HEK293 (cell line): ENCODE results near the gene C14orf119.
A peak's percentile ranks its signal among the peaks of the same experiment; 100 is the strongest.

Experiments used
- CTCF ChIA-PET: fragments of 350-600 bp; formaldehyde crosslinking; extraction: SDS; loops from one replicate; lab custom pipeline; 2021; ENCODE audit warnings: antibody characterized with exemption; lab: Yijun Ruan, JAX
- POLR2A ChIA-PET: fragments of 300-600 bp; formaldehyde crosslinking; extraction: SDS; loops from one replicate; lab custom pipeline; 2020; ENCODE audit warnings: antibody characterized with exemption, inconsistent platforms; lab: Yijun Ruan, JAX
- H3K27ac ChIP-seq: fragments of 200-500 bp; sonication (Bioruptor generic); 2 replicates; pipeline ENCODE4 v1.5.1; 2014; ENCODE audit warnings: low read depth, low read length, control low read depth, inconsistent platforms; ENCODE audit errors: extremely low read depth
- H3K36me3 ChIP-seq, 2 experiments: fragments of 200-500 bp in 1 of 2; sonication (Bioruptor generic) in 1 of 2; 1 replicate in 1 of 2; 2 replicates in 1 of 2; pipeline ENCODE4 v1.5.1; 2014 to 2017; ENCODE audit warnings: inconsistent platforms in 2 of 2, low read length in 2 of 2; ENCODE audit not compliant: control insufficient read depth in 2 of 2, insufficient read depth in 1 of 2
- H3K4me1 ChIP-seq: fragments of 200-500 bp; sonication (Bioruptor generic); 2 replicates; pipeline ENCODE4 v1.5.1; 2014; ENCODE audit warnings: mild to moderate bottlenecking, low read length, inconsistent platforms; ENCODE audit not compliant: control insufficient read depth, insufficient read depth
- H3K4me3 ChIP-seq: 2 replicates; pipeline ENCODE4 v1.5.1; 2011; ENCODE audit warnings: low read depth, mild to moderate bottlenecking, control low read depth, low read length, moderate library complexity
- H3K9me3 ChIP-seq: fragments of 200-500 bp; sonication (Bioruptor generic); 2 replicates; pipeline ENCODE4 v1.5.1; 2014; ENCODE audit warnings: low read depth, low read length, inconsistent platforms; ENCODE audit not compliant: control insufficient read depth, insufficient read depth
- INSM2 ChIP-seq: fragments of 450-650 bp; formaldehyde crosslinking; IDR thresholded peaks from 2 replicates; pipeline ENCODE4 v1.5.1; 2016; ENCODE audit warnings: missing biosample characterization, missing genetic modification characterization
- SCRT2 ChIP-seq: fragments of 450-650 bp; formaldehyde crosslinking; IDR thresholded peaks from 2 replicates; pipeline ENCODE4 v1.5.1; 2016; ENCODE audit warnings: missing biosample characterization, missing genetic modification characterization
- TCF7L2 ChIP-seq: IDR thresholded peaks from 2 replicates; pipeline ENCODE4 v1.6.1; 2011; ENCODE audit warnings: low read depth, mild to moderate bottlenecking, inconsistent platforms, low read length, moderate library complexity, borderline replicate concordance
- ZBTB11 ChIP-seq: fragments of 450-650 bp; formaldehyde crosslinking; conservative IDR thresholded peaks from 2 replicates; pipeline ENCODE4 v1.5.1; 2016; ENCODE audit warnings: low read depth, missing biosample characterization, missing genetic modification characterization
- ZBTB20 ChIP-seq: fragments of 450-650 bp; formaldehyde crosslinking; IDR thresholded peaks from 2 replicates; pipeline ENCODE4 v1.5.1; 2016; ENCODE audit warnings: missing biosample characterization, missing genetic modification characterization
- ZBTB6 ChIP-seq: fragments of 450-650 bp; formaldehyde crosslinking; IDR thresholded peaks from 2 replicates; pipeline ENCODE4 v1.5.1; 2017; ENCODE audit warnings: missing biosample characterization, missing genetic modification characterization
- ZBTB8A ChIP-seq: fragments of 450-650 bp; formaldehyde crosslinking; IDR thresholded peaks from 2 replicates; pipeline ENCODE4 v1.5.1; 2016; ENCODE audit warnings: missing biosample characterization, missing genetic modification characterization
- ZEB2 ChIP-seq: fragments of 450-650 bp; formaldehyde crosslinking; IDR thresholded peaks from 2 replicates; pipeline ENCODE4 v1.5.1; 2016; ENCODE audit warnings: missing biosample characterization, missing genetic modification characterization
- ZIC2 ChIP-seq: fragments of 450-650 bp; formaldehyde crosslinking; IDR thresholded peaks from 2 replicates; pipeline ENCODE4 v1.5.1; 2016; ENCODE audit warnings: missing biosample characterization, missing genetic modification characterization
- ZNF10 ChIP-seq: fragments of 450-650 bp; formaldehyde crosslinking; IDR thresholded peaks from 2 replicates; pipeline ENCODE4 v1.5.1; 2017; ENCODE audit warnings: missing biosample characterization, missing genetic modification characterization
- ZNF184 ChIP-seq: fragments of 450-650 bp; IDR thresholded peaks from 2 replicates; pipeline ENCODE4 v1.5.1; 2018; ENCODE audit warnings: missing biosample characterization, mild to moderate bottlenecking, missing genetic modification characterization
- ZNF473 ChIP-seq: fragments of 450-650 bp; formaldehyde crosslinking; IDR thresholded peaks from 2 replicates; pipeline ENCODE4 v1.5.1; 2017; ENCODE audit warnings: missing biosample characterization, missing genetic modification characterization

The C14orf119 gene

GRCh38 chr14:23115039-23115731, 19.9 kb downstream of the C14orf119 start:
- TF ChIP-seq SCRT2 (tag by site-specific recombination) (peak; percentile 98), ZBTB8A (tag by site-specific recombination) (0 out of 2 replicates have a peak, but pooled peaks have one; percentile 9), ZNF184 (no peak), ZBTB11 (tag by site-specific recombination) (no peak), ZEB2 (0 out of 2 replicates have a peak, but pooled peaks have one; percentile 9), TCF7L2 (no peak), INSM2 (tag by site-specific recombination) (0 out of 2 replicates have a peak, but pooled peaks have one; percentile 21), ZIC2 (peak; percentile 62; the same call in 1 of the 2 replicates)
- Histone ChIP-seq H3K4me3 (no peak overlapping the region), H3K4me1 (no peaks in the 10 kb centered on the region; the same call in 1 of the 2 replicates), H3K27ac (no peak overlapping the region), H3K9me3 (no peaks in the 10 kb centered on the region), H3K36me3 (no peaks in the 10 kb centered on the region)
- ChIA-PET CTCF (interaction anchor here (0.6 to 3.3 kb wide), 5 partner anchors 47 to 279 kb away, joined by 3 to 16 read pairs (median 4); no protein-coding TSS in a partner anchor), POLR2A (interaction anchor here (1.8 kb wide), 1 partner anchor 20 kb away, joined by 9 read pairs; the partner anchor contains the start of genes ACIN1 and C14orf119)

GRCh38 chr14:23115918-23116317, 20.6 kb downstream of the C14orf119 start:
- POLR2A ChIA-PET: interaction anchor here (1.8 kb wide), 1 partner anchor 21 kb away, joined by 9 read pairs; the partner anchor contains the start of genes ACIN1 and C14orf119
- Histone ChIP-seq H3K36me3 (no peaks in the 10 kb centered on the region), H3K4me1 (no peaks in the 10 kb centered on the region; the same call in 1 of the 2 replicates), H3K4me3 (no peak overlapping the region)
- CTCF ChIA-PET: interaction anchor here (0.6 to 1.2 kb wide), 4 partner anchors 47 to 264 kb away, joined by 3 to 6 read pairs (median 4); no protein-coding TSS in a partner anchor
- TF ChIP-seq ZNF473 (tag by site-specific recombination) (no peak), ZNF10 (peak; percentile 78)
- TF ChIP-seq, all 188 proteins: peak for 1
- H3K27ac ChIP-seq: no peak overlapping the region
- no peaks in the 10 kb centered on the region for H3K9me3 ChIP-seq

GRCh38 chr14:23117371-23118020, 22.2 kb downstream of the C14orf119 start:
- no peaks in the 10 kb centered on the region for H3K36me3 ChIP-seq
- no peak overlapping the region for H3K27ac ChIP-seq
- H3K9me3 ChIP-seq: no peaks in the 10 kb centered on the region
- H3K4me3 ChIP-seq: no peak overlapping the region
- TF ChIP-seq ZBTB20 (tag by site-specific recombination) (no peak), ZBTB6 (tag by site-specific recombination) (0 out of 2 replicates have a peak, but pooled peaks have one; percentile 46)
- CTCF ChIA-PET: interaction anchor here (0.9 to 11.2 kb wide), 4 partner anchors 41 to 122 kb away, joined by 3 to 424 read pairs (median 4); partner anchors contain the start of gene SLC7A8
- POLR2A ChIA-PET: interaction anchor here (0.6 to 1.6 kb wide), 3 partner anchors 22 to 153 kb away, joined by 3 to 11 read pairs (median 5); partner anchors contain the start of genes ACIN1 and C14orf119
- H3K4me1 ChIP-seq: no peaks in the 10 kb centered on the region; the same call in 1 of the 2 replicates
